Vagina (tissue), 2 donors: ENCODE data around the gene GNAZ.

Source experiments
- CTCF ChIP-seq, 3 experiments: fragments of 450-650 bp in 2 of 3; fragments of 200-600 bp in 1 of 3; sonication (generic) in 1 of 3; IDR thresholded peaks; one replicate each; pipeline ENCODE4 v1.5.1; 2017 to 2019; ENCODE audit warnings: antibody characterized with exemption in 3 of 3, mild to moderate bottlenecking in 2 of 3, moderate library complexity in 2 of 3
- POLR2A ChIP-seq, 2 donors: fragments of 450-650 bp; IDR thresholded peaks; one replicate each; pipeline ENCODE4 v1.6.1; 2017; ENCODE audit warnings: antibody characterized with exemption in 2 of 2, mild to moderate bottlenecking in 2 of 2, moderate library complexity in 2 of 2

- TF ChIP-seq CTCF (IDR thresholded peaks at IDR 0.05) (no peak), POLR2A (IDR thresholded peaks at IDR 0.05) (no peak)
These were observed 22.1 kb downstream of the GNAZ start for GRCh38 chr22:23092217-23092955.
